Parathyroid adenoma (tissue), 2 donors: ENCODE results near the gene ZBTB20.

Experiments used
- H2AFZ ChIP-seq: fragments of 300-600 bp; sonication (generic); one replicate; pipeline ENCODE4 v1.7.0; 2017; ENCODE audit warnings: antibody characterized with exemption, mild to moderate bottlenecking
- H3K27ac ChIP-seq: fragments of 300-600 bp; sonication (generic); one replicate; pipeline ENCODE4 v1.7.0; 2017
- H3K27me3 ChIP-seq: fragments of 300-600 bp; sonication (generic); one replicate; pipeline ENCODE4 v1.7.0; 2017; ENCODE audit warnings: low read length; ENCODE audit not compliant: control insufficient read depth, insufficient read depth
- H3K36me3 ChIP-seq: fragments of 300-600 bp; sonication (generic); one replicate; pipeline ENCODE4 v1.7.0; 2017; ENCODE audit warnings: low read length; ENCODE audit not compliant: control insufficient read depth, insufficient read depth
- H3K4me1 ChIP-seq: fragments of 300-600 bp; sonication (generic); one replicate; pipeline ENCODE4 v1.7.0; 2017; ENCODE audit warnings: control low read depth
- H3K4me2 ChIP-seq: fragments of 300-600 bp; sonication (generic); one replicate; pipeline ENCODE4 v1.7.0; 2017; ENCODE audit warnings: low read length
- H3K4me3 ChIP-seq: fragments of 300-600 bp; sonication (generic); one replicate; pipeline ENCODE4 v1.7.0; 2017; ENCODE audit warnings: low read depth, low read length
- H3K79me2 ChIP-seq: fragments of 300-600 bp; sonication (generic); one replicate; pipeline ENCODE4 v1.7.0; 2017; ENCODE audit warnings: control low read depth
- H3K9ac ChIP-seq: fragments of 300-600 bp; sonication (generic); one replicate; pipeline ENCODE4 v1.7.0; 2017; ENCODE audit warnings: mild to moderate bottlenecking
- H3K9me3 ChIP-seq: fragments of 300-600 bp; sonication (generic); one replicate; pipeline ENCODE4 v1.7.0; 2017; ENCODE audit warnings: low read length; ENCODE audit not compliant: control insufficient read depth
- CTCF ChIP-seq: fragments of 300-600 bp; sonication (generic); IDR thresholded peaks from one replicate; pipeline ENCODE4 v1.7.0; 2017; ENCODE audit warnings: antibody characterized with exemption, mild to moderate bottlenecking
- donor health status: primary hyperparathyroidism.

ZBTB20 gene

GRCh38 chr3:114838025-114838424 lies 309.1 kb downstream of the ZBTB20 start:
- no peak overlapping the region for H3K4me3 ChIP-seq
- H3K36me3 ChIP-seq: no peaks in the 10 kb centered on the region
- no peak for TF ChIP-seq CTCF

GRCh38 chr3:114834175-114834940 lies 312.7 kb downstream of the ZBTB20 start:
- Histone ChIP-seq H3K79me2 (no peaks in the 10 kb centered on the region), H3K4me1 (no peaks in the 10 kb centered on the region), H2AFZ (no peak overlapping the region), H3K27me3 (no peaks in the 10 kb centered on the region), H3K4me2 (no peak overlapping the region), H3K9ac (no peak overlapping the region), H3K4me3 (no peak overlapping the region), H3K27ac (no peak overlapping the region), H3K36me3 (no peaks in the 10 kb centered on the region), H3K9me3 (no peaks in the 10 kb centered on the region)
- TF ChIP-seq CTCF: no peak

More at GRCh38 chr3:114838025-114838424, 309.1 kb downstream of the ZBTB20 start:
- peaks cover 2% of the 10 kb centered on the region for H3K79me2 ChIP-seq
- H2AFZ ChIP-seq: no peak overlapping the region
- H3K4me2 ChIP-seq: no peak overlapping the region
- H3K4me1 ChIP-seq: no peaks in the 10 kb centered on the region
- H3K27ac ChIP-seq: no peak overlapping the region
- H3K27me3 ChIP-seq: no peaks in the 10 kb centered on the region
- H3K9me3 ChIP-seq: no peaks in the 10 kb centered on the region
- no peak overlapping the region for H3K9ac ChIP-seq

GRCh38 chr3:114831861-114832260 lies 315.2 kb downstream of the ZBTB20 start:
- no peak overlapping the region for H3K4me2 ChIP-seq
- H3K36me3 ChIP-seq: no peaks in the 10 kb centered on the region
- no peaks in the 10 kb centered on the region for H3K27me3 ChIP-seq
- no peaks in the 10 kb centered on the region for H3K79me2 ChIP-seq
- H2AFZ ChIP-seq: no peak overlapping the region
- TF ChIP-seq CTCF: no peak
- no peaks in the 10 kb centered on the region for H3K4me1 ChIP-seq
- H3K27ac ChIP-seq: no peak overlapping the region
- H3K9me3 ChIP-seq: no peaks in the 10 kb centered on the region
- no peak overlapping the region for H3K4me3 ChIP-seq
- no peak overlapping the region for H3K9ac ChIP-seq

- Histone ChIP-seq H3K79me2 (no peaks in the 10 kb centered on the region), H3K27me3 (no peaks in the 10 kb centered on the region), H3K36me3 (no peaks in the 10 kb centered on the region), H3K27ac (no peak overlapping the region), H3K4me3 (no peak overlapping the region), H2AFZ (no peak overlapping the region), H3K4me1 (no peaks in the 10 kb centered on the region), H3K9me3 (no peaks in the 10 kb centered on the region), H3K4me2 (no peak overlapping the region), H3K9ac (no peak overlapping the region)
- TF ChIP-seq CTCF: no peak
Observed at GRCh38 chr3:114830652-114831051, 316.4 kb downstream of the ZBTB20 start.

GRCh38 chr3:114829783-114830182 lies 317.3 kb downstream of the ZBTB20 start:
- Histone ChIP-seq H3K36me3 (no peaks in the 10 kb centered on the region), H3K27ac (no peak overlapping the region), H3K4me3 (no peak overlapping the region), H3K79me2 (no peaks in the 10 kb centered on the region), H3K4me2 (no peak overlapping the region), H3K27me3 (no peaks in the 10 kb centered on the region), H3K9me3 (no peaks in the 10 kb centered on the region), H3K9ac (no peak overlapping the region), H2AFZ (no peak overlapping the region), H3K4me1 (no peaks in the 10 kb centered on the region)
- TF ChIP-seq CTCF: no peak
